ENCODE results near the gene DHRS4L2.
"Not testable (repeated sequence)": the region's sequence is repeated elsewhere in the genome, so short reads cannot be mapped to it uniquely, and the experiment has no call there.

DHRS4L2 gene

DNA sequence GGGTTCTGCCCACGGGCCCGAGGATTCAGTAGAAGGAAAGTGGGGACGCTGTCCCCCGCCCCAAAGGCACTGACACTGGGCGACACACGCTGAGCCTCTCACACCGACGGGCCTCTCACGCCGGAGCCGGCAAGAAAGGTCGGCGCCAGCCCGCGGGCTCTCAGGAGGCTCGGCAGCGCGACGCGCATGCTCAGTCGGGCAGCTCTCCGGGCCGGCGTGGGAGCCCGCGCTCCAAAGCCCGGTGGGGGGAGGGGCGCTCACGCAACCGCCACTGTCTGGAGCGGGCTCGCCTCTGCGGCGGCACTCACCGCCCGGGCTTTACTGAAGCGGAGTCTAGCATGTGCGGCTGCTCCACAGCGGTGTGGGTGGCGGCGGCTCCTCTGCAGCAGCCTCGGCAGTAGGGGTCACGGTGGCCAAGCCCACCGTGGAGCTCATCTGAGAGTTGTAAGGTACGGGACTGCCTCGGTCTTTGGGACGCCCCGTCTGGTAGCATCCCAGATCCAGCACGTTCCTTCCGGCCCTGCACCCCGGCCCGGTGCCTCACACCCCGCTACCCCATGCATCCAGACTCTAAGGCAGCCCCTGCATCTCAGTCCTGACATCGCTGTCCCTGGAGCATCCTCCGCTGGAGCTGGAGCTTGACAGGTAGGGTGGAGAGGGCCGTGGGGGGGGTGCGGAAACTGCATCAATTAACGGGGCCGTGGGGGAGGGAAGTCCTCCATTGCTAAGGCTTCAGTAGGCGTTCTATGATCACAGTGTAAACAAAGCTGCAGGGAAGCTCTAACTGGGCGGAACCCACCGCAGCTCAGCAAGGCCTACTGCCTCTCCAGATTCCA is 18.3 kb downstream of the DHRS4L2 start:
- CTCF ChIA-PET; H3K27ac ChIP-seq; DNase-seq (ENCODE audit: low spot score); POLR2A ChIA-PET (ENCODE audit: low non-redundant PET): not testable (repeated sequence)

GRCh38 chr14:24011051-24011450 is 22.3 kb downstream of the DHRS4L2 start:
- no peak for DNase-seq (ENCODE audit: low spot score)
- H3K27ac ChIP-seq: no peak overlapping the region
- no peak for TF ChIP-seq CTCF (conservative IDR thresholded peaks at IDR 0.05; ENCODE audit: low read depth)
- ChIA-PET CTCF (interaction anchor here (0.9 kb wide), 1 partner anchor 227 kb away, joined by 5 read pairs; no protein-coding TSS in a partner anchor), POLR2A (ENCODE audit: low non-redundant PET) (no interaction called here)

DNA sequence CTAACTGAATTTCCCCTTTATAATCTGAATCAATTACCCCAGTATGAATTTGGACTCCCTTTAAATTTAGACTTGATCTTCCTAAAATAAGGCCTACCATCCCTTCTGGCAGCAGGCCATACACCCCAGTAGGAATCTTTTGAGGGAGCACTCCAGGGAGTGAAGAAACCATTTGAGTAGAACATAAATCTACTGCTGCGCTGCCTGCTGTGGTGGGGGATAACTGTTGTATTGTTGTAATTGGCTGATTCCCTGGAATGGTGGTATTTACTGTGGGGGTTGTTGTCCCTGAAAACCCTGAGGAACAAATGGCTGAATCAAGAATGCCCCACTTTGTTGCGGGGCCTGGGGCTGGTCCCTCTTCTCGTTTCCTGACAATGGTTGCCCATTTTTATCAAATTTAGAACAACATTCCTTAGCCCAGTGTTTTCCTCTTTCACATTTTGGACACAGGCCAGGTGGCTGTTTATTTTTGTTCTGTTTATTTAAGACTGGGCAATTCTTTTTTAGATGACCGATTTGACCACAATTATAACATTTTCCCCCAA is 24.1 kb downstream of the DHRS4L2 start:
- H3K27ac ChIP-seq; DNase-seq (ENCODE audit: low spot score); POLR2A ChIA-PET (ENCODE audit: low non-redundant PET): not testable (repeated sequence)
- CTCF ChIA-PET: interaction anchor here (0.7 kb wide), 1 partner anchor 96 kb away, joined by 3 read pairs; no protein-coding TSS in a partner anchor

GRCh38 chr14:24013654-24014514 is 25.2 kb downstream of the DHRS4L2 start:
- TF ChIP-seq CTCF (conservative IDR thresholded peaks at IDR 0.05; ENCODE audit: low read depth): peak; percentile 91
- ChIA-PET POLR2A (ENCODE audit: low non-redundant PET) (no interaction called here), CTCF (no interaction called here)
- no peak overlapping the region for H3K27ac ChIP-seq
- peak; percentile 70 for DNase-seq (ENCODE audit: low spot score)

GRCh38 chr14:24015745-24016144 is 27.0 kb downstream of the DHRS4L2 start:
- DNase-seq (ENCODE audit: low spot score); POLR2A ChIA-PET (ENCODE audit: low non-redundant PET); H3K27ac ChIP-seq; CTCF ChIA-PET: not testable (repeated sequence)

- CTCF ChIA-PET: not testable (repeated sequence)
Observed at GRCh38 chr14:24018978-24019377, 30.2 kb downstream of the DHRS4L2 start.

DNA sequence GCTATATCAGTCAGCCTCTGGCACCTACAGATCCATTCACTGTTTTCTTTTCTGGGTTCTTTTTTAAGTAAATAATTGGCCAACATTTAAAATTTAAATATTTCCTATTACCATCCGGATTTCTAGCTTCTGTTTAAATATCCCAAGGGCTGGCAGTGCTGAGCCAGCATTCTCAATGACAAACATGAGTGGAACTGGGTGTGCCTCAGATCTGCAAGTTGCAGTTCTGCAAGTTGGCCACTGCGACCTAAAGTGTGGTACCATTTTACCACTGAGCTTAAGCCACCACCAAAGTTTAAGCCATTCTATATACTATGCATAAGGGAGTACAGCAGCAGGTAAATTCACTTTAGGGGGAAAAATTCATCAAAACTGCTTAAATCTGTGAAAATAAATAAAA is 31.2 kb downstream of the DHRS4L2 start:
- POLR2A ChIA-PET (ENCODE audit: low non-redundant PET); H3K27ac ChIP-seq; DNase-seq (ENCODE audit: low spot score); CTCF ChIA-PET: not testable (repeated sequence)
- peak; percentile 16; the same call in 1 of the 2 replicates for TF ChIP-seq CTCF (conservative IDR thresholded peaks at IDR 0.05; ENCODE audit: low read depth)

More at GRCh38 chr14:24018978-24019377, 30.2 kb downstream of the DHRS4L2 start:
- DNase-seq (ENCODE audit: low spot score); H3K27ac ChIP-seq; POLR2A ChIA-PET (ENCODE audit: low non-redundant PET): not testable (repeated sequence)

DNA sequence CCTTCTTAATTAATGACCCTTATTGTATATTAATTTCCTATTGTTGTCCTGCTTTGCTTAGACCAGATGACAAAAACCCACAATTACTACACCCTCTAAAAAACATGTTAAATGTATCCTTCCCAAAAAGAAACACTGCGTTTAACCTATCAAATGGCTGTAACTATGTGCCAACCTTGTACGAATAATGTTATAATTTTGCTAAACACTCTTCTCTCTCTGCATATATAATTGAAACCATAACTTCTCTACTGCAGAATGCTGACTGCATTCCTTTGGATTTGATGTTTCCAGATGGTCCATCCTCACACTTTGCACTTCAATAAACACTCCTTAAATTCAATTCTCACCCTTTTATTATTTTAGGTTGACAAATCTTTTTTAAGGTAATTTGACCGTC is 31.8 kb downstream of the DHRS4L2 start:
- H3K27ac ChIP-seq; DNase-seq (ENCODE audit: low spot score); POLR2A ChIA-PET (ENCODE audit: low non-redundant PET); CTCF ChIA-PET: not testable (repeated sequence)

- H3K27ac ChIP-seq; CTCF ChIA-PET; DNase-seq (ENCODE audit: low spot score); POLR2A ChIA-PET (ENCODE audit: low non-redundant PET): not testable (repeated sequence)
Observed at GRCh38 chr14:24024939-24025418, 36.2 kb downstream of the DHRS4L2 start.

DNA sequence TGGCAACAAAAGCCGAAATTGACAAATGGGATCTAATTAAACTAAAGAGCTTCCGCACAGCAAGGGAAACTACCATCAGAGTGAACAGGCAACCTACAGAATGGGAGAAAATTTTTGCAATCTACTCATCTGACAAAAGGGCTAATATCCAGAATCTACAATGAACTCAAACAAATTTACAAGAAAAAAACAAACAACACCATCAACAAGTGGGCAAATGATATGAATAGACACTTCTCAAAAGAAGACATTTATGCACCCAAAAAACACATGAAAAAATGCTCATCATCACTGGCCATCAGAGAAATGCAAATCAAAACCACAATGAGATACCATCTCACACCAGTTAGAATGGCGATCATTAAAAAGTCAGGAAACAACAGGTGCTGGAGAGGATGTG is 41.0 kb downstream of the DHRS4L2 start:
- POLR2A ChIA-PET (ENCODE audit: low non-redundant PET); H3K27ac ChIP-seq; DNase-seq (ENCODE audit: low spot score); CTCF ChIA-PET: not testable (repeated sequence)

DNA sequence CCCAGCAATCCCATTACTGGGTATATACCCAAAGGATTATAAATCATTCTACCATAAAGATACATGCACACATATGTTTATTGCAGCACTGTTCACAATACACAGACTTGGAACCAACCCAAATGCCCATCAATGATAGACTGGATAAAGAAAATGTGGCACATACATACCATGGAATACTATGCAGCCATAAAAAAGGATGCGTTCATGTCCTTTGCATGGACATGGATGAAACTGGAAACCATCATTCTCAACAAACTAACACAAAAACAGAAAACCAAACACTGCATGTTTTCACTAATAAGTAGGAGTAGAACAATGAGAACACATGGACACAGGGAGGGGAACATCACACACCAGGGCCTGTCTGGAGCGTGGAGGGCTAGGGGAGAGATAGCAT is 42.6 kb downstream of the DHRS4L2 start:
- H3K27ac ChIP-seq; DNase-seq (ENCODE audit: low spot score); POLR2A ChIA-PET (ENCODE audit: low non-redundant PET): not testable (repeated sequence)
- CTCF ChIA-PET: interaction anchor here (1.0 kb wide), 1 partner anchor 27 kb away, joined by 3 read pairs; no protein-coding TSS in a partner anchor
